Retina (tissue), 1 donor: ENCODE data around the gene MAGED1.
"Not testable (repeated sequence)": the region's sequence is repeated elsewhere in the genome, so short reads cannot be mapped to it uniquely, and the experiment has no call there.

Experiments
- DNase-seq: peaks from one replicate; pipeline ENCODE4 v3.0.0-alpha.2; 2016

MAGED1 gene

GRCh38 chrX:51896626-51897025, 3.2 kb downstream of the MAGED1 start:
- no peak for DNase-seq

- DNase-seq = no peak
These were observed 6.3 kb downstream of the MAGED1 start for GRCh38 chrX:51899741-51900140.

GRCh38 chrX:51902510-51903050, 9.2 kb downstream of the MAGED1 start:
- no peak for DNase-seq

GRCh38 chrX:51905152-51905551, 11.7 kb downstream of the MAGED1 start:
- not testable (repeated sequence) for DNase-seq

- DNase-seq = no peak
These were observed 12.3 kb downstream of the MAGED1 start for GRCh38 chrX:51905711-51906110.

- DNase-seq = no peak
These were observed 24.2 kb downstream of the MAGED1 start for GRCh38 chrX:51917604-51918003.

- no peak for DNase-seq
These were observed 29.1 kb downstream of the MAGED1 start for GRCh38 chrX:51922561-51922960.

GRCh38 chrX:51931566-51932150, 38.2 kb downstream of the MAGED1 start:
- peak; percentile 3 for DNase-seq
